ENCODE results near the gene DGUOK.

The DGUOK gene

DNA sequence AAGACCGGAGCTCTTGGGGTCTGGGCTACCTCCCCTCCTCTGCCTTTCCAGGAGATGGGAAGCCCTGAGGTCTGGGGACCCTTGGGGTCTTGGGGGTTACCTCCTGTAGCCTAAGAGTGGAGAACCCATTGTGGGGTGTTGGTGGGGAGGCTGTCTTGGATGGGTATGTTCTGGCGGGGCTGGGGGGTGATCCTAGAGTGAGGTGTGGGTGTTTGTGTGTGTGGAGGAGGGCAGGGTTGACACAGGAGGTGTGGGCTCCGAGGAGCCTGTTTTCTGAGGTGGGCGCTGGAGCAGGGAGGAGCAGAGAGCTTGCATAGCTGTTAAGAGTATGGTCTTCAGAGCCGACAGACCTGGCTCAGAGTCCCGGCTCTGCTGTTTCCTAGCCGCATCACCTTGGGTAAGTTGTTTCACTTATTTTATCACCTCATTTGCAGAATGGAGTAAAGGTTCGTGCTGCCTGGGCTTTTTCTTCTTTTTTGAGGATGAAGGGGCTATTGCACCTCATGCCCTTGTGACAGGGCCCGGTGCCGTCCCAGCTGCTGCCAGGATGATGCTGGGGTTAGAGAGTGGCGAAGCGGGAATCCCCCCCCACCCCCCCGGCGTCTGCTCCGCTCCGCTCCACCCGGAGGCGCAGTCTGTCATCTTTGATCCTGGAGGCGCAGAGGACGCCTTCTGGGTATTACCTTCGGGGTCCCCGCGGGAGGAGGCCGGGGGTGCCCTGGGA lies 75.3 kb downstream of the DGUOK start:
- DNase-seq = no peak
- no peaks in the 10 kb centered on the region for H3K27me3 ChIP-seq (replicated peaks)
- H3K27ac ChIP-seq = no peak overlapping the region
- H3K36me3 ChIP-seq (replicated peaks) = no peaks in the 10 kb centered on the region
- in situ Hi-C loops (cut with HindIII; ENCODE audit: low pct_ligation_motif_present, low sequenced_read_pairs) = no loop called here
- H3K4me3 ChIP-seq (ENCODE audit: low read depth, low read length) = peak overlapping the region; percentile 54
- TF ChIP-seq, protein P1, sequence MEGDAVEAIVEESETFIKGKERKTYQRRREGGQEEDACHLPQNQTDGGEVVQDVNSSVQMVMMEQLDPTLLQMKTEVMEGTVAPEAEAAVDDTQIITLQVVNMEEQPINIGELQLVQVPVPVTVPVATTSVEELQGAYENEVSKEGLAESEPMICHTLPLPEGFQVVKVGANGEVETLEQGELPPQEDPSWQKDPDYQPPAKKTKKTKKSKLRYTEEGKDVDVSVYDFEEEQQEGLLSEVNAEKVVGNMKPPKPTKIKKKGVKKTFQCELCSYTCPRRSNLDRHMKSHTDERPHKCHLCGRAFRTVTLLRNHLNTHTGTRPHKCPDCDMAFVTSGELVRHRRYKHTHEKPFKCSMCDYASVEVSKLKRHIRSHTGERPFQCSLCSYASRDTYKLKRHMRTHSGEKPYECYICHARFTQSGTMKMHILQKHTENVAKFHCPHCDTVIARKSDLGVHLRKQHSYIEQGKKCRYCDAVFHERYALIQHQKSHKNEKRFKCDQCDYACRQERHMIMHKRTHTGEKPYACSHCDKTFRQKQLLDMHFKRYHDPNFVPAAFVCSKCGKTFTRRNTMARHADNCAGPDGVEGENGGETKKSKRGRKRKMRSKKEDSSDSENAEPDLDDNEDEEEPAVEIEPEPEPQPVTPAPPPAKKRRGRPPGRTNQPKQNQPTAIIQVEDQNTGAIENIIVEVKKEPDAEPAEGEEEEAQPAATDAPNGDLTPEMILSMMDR (IDR thresholded peaks at IDR 0.05; ENCODE audit: low read depth, low read length, missing control alignments) = no peak

DNA sequence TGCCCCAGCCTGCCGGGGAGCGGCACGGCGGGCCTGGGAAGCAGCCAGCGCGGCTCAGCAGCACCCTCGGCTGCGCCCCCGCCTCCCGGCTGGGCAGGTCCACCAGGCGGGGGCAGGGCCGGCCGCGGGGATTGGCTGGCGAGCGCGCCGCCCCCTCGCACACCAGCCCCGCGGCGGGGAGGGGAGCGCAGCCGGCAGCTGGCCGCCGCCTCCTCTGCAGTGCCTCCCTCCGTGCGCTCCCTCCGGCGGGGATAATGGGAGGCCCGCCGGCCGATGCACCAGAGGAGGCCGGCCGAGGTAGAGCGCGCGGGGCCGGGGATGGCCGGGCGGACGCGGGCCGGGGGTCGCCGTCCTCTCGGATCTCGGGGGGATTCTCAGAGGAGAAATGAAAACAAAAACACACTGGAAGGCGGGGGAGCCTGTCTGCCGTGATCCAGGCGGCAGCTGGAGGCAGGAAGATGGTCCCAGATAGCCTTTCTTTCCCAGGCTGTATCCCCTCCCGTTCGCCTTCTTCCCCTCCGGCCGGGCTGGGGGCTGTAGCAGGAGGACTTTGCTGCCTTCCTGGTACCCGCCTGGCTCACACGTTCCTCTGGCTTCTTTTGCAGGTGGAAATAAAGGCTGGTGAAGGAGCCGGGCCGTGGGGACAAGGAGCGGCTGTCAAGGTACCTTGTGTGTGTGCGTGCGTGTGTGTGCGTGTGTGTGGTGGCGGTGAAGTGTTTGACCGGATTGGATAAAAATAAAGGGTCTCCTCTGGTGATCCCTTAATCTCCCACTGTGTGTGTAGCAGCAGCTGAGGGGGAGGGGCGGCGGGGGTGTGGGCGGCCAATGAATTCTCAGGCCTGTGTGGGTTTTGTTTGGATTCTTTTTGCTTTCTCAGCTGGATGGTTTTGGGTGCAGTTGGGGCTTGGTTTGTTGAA lies 76.1 kb downstream of the DGUOK start:
- in situ Hi-C loops (cut with HindIII; ENCODE audit: low pct_ligation_motif_present, low sequenced_read_pairs) = no loop called here
- H3K27ac ChIP-seq = peak overlapping the region; percentile 47
- H3K36me3 ChIP-seq (replicated peaks) = no peaks in the 10 kb centered on the region
- peak; percentile 57 for DNase-seq
- no peaks in the 10 kb centered on the region for H3K27me3 ChIP-seq (replicated peaks)
- peak overlapping the region; percentile 66 for H3K4me3 ChIP-seq (ENCODE audit: low read depth, low read length)
- TF ChIP-seq, protein P1 (IDR thresholded peaks at IDR 0.05; ENCODE audit: low read depth, low read length, missing control alignments) = no peak

DNA sequence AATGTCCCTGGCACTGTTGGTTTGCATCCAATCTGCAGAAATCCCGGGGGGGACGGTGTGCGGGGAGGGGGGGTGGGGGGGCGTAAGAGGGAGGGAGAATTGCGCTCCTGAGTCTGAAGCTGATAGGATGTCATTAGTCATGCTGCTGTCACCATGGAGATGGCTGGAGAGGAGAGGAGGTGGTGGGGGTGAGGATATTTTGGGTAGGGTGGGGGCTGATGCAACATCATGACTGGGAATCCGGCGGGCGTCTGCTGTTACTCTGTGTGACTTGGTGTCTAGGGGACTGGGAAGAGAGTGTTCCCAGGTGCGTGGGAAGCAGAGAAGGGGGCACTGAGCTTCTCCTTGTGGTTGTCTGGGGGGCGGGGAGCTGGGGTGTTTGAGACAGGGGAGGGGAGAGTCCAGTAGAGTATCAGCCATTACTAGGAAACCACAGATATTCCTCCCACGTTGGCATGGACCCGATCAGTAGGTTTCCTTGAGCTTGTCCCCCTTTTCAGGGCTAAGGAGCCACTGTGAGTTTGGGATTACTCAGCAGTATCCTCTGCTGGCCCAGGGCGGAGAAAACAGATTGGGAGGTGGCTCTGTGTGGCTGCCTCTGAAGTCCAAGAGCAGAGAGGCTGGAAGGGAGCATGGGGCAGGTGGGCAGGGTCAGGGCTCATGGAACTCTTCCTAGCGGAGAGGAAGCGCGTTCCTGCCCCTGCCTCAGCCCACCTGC lies 77.0 kb downstream of the DGUOK start:
- DNase-seq = peak; percentile 82
- TF ChIP-seq, protein P1 (IDR thresholded peaks at IDR 0.05; ENCODE audit: low read depth, low read length, missing control alignments) = peak; percentile 3
- Histone ChIP-seq H3K27ac (peak overlapping the region; percentile 5), H3K4me3 (ENCODE audit: low read depth, low read length) (peak overlapping the region; percentile 66), H3K27me3 (replicated peaks) (no peaks in the 10 kb centered on the region), H3K36me3 (replicated peaks) (no peaks in the 10 kb centered on the region)
- in situ Hi-C loops (cut with HindIII; ENCODE audit: low pct_ligation_motif_present, low sequenced_read_pairs) = no loop called here

DNA sequence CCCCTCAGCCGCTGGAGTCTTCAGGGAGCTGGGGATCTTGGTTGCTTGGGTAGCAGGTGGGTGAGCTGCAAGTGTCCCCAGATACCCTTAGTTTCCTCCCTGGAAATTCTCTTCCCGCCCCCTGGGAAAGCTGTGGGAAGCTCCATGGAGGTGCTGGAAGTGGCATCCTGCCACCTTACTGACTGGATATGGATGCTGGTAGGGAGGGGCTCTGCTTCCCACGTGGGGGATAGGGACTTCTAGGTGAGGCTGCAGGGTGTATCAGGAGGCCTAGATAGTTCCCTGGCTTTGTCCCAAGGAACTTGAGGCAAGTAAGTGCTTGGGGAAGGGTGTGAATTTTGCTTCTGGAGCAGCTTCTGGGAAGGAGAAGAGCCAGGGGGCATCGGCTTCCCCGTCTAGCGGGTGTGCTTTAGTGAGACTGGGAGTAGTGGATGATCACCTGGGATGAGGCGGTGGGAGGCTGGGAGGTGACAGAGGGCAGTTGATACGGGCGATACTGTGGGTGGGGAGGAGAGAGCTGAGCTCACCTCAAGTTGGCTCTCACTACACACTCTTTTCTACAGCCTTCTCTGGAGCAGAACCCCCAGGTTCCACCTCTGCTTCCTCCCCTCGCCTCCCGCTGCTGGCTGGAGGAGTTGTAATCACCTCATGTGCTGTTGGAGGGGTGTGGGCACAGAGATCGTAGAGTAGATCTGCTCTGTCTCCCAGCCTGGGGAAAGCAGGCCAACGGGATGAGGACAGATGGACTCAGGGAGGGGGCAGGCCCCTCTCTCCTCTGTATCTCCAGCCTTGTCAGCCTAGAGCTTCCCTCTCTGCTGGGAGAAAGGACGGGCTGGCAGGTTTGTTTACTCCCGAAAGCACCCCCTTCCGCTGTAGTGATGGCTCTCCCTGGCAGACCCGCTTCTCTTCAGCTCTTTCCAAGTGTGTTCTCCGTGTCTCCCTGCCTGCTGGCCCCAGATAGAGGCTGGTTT lies 77.8 kb downstream of the DGUOK start:
- TF ChIP-seq, protein P1 (IDR thresholded peaks at IDR 0.05; ENCODE audit: low read depth, low read length, missing control alignments) = no peak
- H3K27ac ChIP-seq = no peak overlapping the region
- no peak for DNase-seq

DNA sequence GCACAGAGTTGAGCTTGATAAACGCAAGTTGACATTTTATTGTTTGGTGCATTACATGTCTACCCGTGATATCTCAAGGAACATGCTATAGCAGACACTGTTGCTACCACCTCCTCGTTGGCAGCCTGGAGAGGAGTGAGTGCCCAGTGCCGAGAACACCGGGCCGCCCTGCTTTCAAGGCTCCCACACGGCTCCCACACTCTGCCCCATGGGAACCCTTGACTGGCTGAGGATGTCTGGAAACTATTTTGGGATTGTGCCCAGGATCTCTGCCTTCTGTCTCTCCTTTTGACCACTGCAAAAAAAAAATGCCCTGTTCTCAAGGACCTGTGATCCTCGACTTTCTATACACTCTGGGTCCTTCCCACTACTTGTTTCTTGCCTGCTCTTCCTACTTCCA lies 79.1 kb downstream of the DGUOK start:
- Histone ChIP-seq H3K36me3 (replicated peaks) (no peaks in the 10 kb centered on the region), H3K4me3 (ENCODE audit: low read depth, low read length) (no peak overlapping the region), H3K27ac (no peak overlapping the region), H3K27me3 (replicated peaks) (no peaks in the 10 kb centered on the region)
- DNase-seq = no peak
- TF ChIP-seq, protein P1 (IDR thresholded peaks at IDR 0.05; ENCODE audit: low read depth, low read length, missing control alignments) = no peak
- in situ Hi-C loops (cut with HindIII; ENCODE audit: low pct_ligation_motif_present, low sequenced_read_pairs) = no loop called here

More for the DNA sequence above, 77.8 kb downstream of the DGUOK start:
- no peaks in the 10 kb centered on the region for H3K27me3 ChIP-seq (replicated peaks)
- H3K4me3 ChIP-seq (ENCODE audit: low read depth, low read length) = no peak overlapping the region
- in situ Hi-C loops (cut with HindIII; ENCODE audit: low pct_ligation_motif_present, low sequenced_read_pairs) = no loop called here
- H3K36me3 ChIP-seq (replicated peaks) = no peaks in the 10 kb centered on the region

Data from brain microvascular endothelial cell (primary cell).